Heart right ventricle (tissue), 16 donors: ENCODE measurements around the gene CASKIN1. TPM values are rescaled to one million over a fixed set of nuclear protein-coding genes. Genes with fewer than 3 reads are reported as not detected.

Experiments
- ATAC-seq, 8 donors: fragments of 200-7000 bp; cut with Tn5 transposase; one replicate each; pipeline ENCODE4 v1.9.1; 2020; ENCODE audit warnings: mild to moderate bottlenecking in 8 of 8, moderate library complexity in 8 of 8, moderate number of reproducible peaks in 1 of 8
- DNase-seq, 2 donors: peaks; one replicate each; pipeline ENCODE4 v3.0.0-alpha.2; 2020
- H3K27ac ChIP-seq, 10 donors: fragments of 200-600 bp; sonication (generic) in 2 of 10; one replicate each; pipeline versions ENCODE4 v1.5.0 to v1.8.0; 2020 to 2022; ENCODE audit warnings: mild to moderate bottlenecking in 3 of 10
- H3K27me3 ChIP-seq, 7 donors: fragments of 200-600 bp; one replicate each; pipeline ENCODE4 v1.8.0; 2021 to 2022; ENCODE audit warnings: mild to moderate bottlenecking in 2 of 7
- H3K36me3 ChIP-seq, 9 donors: fragments of 200-600 bp; sonication (generic) in 1 of 9; one replicate each; pipeline versions ENCODE4 v1.5.0 to v1.8.0; 2020 to 2022; ENCODE audit warnings: mild to moderate bottlenecking in 2 of 9
- H3K4me1 ChIP-seq, 9 donors: fragments of 200-600 bp; sonication (generic) in 1 of 9; one replicate each; pipeline versions ENCODE4 v1.5.0 to v1.8.0; 2020 to 2022; ENCODE audit warnings: mild to moderate bottlenecking in 4 of 9
- H3K4me3 ChIP-seq, 10 donors: fragments of 200-600 bp; sonication (generic) in 2 of 10; one replicate each; pipeline versions ENCODE4 v1.5.0 to v1.8.0; 2020 to 2022; ENCODE audit warnings: mild to moderate bottlenecking in 7 of 10, moderate library complexity in 2 of 10
- H3K9me3 ChIP-seq, 11 donors: fragments of 200-600 bp in 10 of 11; sonication (generic) in 2 of 11; one replicate each; pipeline versions ENCODE4 v1.5.0 to v1.8.0; 2013 to 2022; ENCODE audit warnings: mild to moderate bottlenecking in 2 of 11, control low read depth in 1 of 11, moderate library complexity in 1 of 11
- WGBS, 2 donors: extraction: QIAGEN DNeasy Blood & Tissue Kit; methylation state at CpG; one replicate each; pipeline ENCODE4 v1.1.7; 2013; ENCODE audit warnings: inconsistent platforms in 1 of 2; 5-methylcytosine and 5-hydroxymethylcytosine counted together
- intact Hi-C, 10 donors: fragments of 100-400 bp; cut with DNase I; formaldehyde crosslinking; loops; one replicate each; pipeline versions ENCODE4 v1.11.1 to v1.14.2; 2022
- polyA plus RNA-seq, 2 donors: library from polyadenylated mRNA; stranded (reverse); fragments of 200-250 nt; gene quantifications; one replicate each; pipeline ENCODE4 v1.2.3, GENCODE V29; 2013
- total RNA-seq, 10 donors: library from RNA; stranded (reverse); fragmentation: NEBNext Ultra II Directional in 3 of 10; extraction: Animal tissue kit (Norgen Biotek cat#: 25700) in 3 of 10; gene quantifications; one replicate each; pipeline versions ENCODE4 v1.2.1 to v1.2.4, GENCODE V29; 2021 to 2023
- TF ChIP-seq, protein P1 (sequence below), 9 donors: fragments of 200-600 bp; sonication (generic) in 2 of 9; IDR thresholded peaks; one replicate each; pipeline versions ENCODE4 v1.5.0 to v1.8.0; 2021 to 2022; ENCODE audit warnings: antibody characterized with exemption in 9 of 9, mild to moderate bottlenecking in 5 of 9, moderate library complexity in 1 of 9
- donor health status: Arrhythmogenic right ventricular cardiomyopathy.
- donor health status: ischemic (EF 13 %, LVEDD 7.1; RV severe dilation, severe dysfunction).
- donor health status: healthy with polysubstance abuse.
- donor health status: DM: no; HTN: yes; CAD: no.
- donor health status: DM: no; HTN: no; CAD: no.
- donor health status: ischemic (EF 25% LVEDD 6.9; RV normal size, moderate dysfunction).
- donor health status: ischemic (EF 25% LVEDD 5.7; RV mildly dilated, moderate dysfunction).
- donor health status: healthy.
- donor health status: DM: yes; HTN: yes; CAD: no.
- donor health status: Ischemic cardiomyopathy.
- donor health status: ischemic (EF 35%, LVEDD 5.7; RV mildly dilated, moderate dysfunction).
- donor health status: nonischemic (EF 11% LVEDD 7.7; RV severe dilation, severe dysfunction).
- donor health status: DM: yes; HTN: yes; CAD: no.
- donor health status: PGD.
- donor health status: ischemic (EF 29% LVEDD 5.4; RV normal size, mild dysfunction).
- donor health status: nonischemic (EF 23%, LVEDD 6.1; RV moderate dilation, normal function).

The CASKIN1 gene
- total and polyA plus RNA-seq, 12 donors, result 0.24 to 6.0 (median 1.1) TPM

DNA sequence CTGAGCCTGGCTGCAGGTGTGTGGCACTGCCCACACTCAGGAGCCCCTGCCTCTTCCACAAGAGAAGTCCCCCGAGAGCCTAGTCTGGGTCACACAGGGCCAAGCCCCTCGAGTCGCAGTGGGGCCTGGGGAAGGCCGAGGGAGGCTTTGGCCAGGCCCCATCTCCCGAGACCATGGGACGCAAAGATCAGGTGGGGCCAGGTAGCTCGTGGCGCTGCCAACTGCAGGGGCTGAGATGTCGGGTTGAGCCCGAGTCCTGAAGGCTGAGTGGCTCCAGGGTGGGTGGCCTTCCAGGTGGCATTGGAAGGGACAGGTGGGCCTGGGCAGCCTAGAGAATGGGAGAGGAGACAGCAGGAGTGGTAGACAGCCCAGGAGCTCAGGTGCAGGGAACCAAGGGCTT, 34.5 kb downstream of the CASKIN1 start:
- H3K27ac ChIP-seq, result peak overlapping the region in 5 of 10 donors; percentile 34 to 66 (median 51)
- no peak for DNase-seq
- TF ChIP-seq, protein P1, sequence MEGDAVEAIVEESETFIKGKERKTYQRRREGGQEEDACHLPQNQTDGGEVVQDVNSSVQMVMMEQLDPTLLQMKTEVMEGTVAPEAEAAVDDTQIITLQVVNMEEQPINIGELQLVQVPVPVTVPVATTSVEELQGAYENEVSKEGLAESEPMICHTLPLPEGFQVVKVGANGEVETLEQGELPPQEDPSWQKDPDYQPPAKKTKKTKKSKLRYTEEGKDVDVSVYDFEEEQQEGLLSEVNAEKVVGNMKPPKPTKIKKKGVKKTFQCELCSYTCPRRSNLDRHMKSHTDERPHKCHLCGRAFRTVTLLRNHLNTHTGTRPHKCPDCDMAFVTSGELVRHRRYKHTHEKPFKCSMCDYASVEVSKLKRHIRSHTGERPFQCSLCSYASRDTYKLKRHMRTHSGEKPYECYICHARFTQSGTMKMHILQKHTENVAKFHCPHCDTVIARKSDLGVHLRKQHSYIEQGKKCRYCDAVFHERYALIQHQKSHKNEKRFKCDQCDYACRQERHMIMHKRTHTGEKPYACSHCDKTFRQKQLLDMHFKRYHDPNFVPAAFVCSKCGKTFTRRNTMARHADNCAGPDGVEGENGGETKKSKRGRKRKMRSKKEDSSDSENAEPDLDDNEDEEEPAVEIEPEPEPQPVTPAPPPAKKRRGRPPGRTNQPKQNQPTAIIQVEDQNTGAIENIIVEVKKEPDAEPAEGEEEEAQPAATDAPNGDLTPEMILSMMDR (IDR thresholded peaks at IDR 0.05), result no peak
- 93 to 95% methylated on average over 10 of the region's 10 CpGs for WGBS, 2 donors
- ATAC-seq, result no peak
- H3K4me1 ChIP-seq, result peaks cover 8 to 49% (median 33%) of the 10 kb centered on the region in 9 donors
- H3K9me3 ChIP-seq, result no peaks in the 10 kb centered on the region
- no peaks in the 10 kb centered on the region for H3K27me3 ChIP-seq
- no peak overlapping the region for H3K4me3 ChIP-seq
- H3K36me3 ChIP-seq, result peaks cover 0 to 25% (median 4%) of the 10 kb centered on the region in 9 donors
- intact Hi-C loops, result no loop called here

DNA sequence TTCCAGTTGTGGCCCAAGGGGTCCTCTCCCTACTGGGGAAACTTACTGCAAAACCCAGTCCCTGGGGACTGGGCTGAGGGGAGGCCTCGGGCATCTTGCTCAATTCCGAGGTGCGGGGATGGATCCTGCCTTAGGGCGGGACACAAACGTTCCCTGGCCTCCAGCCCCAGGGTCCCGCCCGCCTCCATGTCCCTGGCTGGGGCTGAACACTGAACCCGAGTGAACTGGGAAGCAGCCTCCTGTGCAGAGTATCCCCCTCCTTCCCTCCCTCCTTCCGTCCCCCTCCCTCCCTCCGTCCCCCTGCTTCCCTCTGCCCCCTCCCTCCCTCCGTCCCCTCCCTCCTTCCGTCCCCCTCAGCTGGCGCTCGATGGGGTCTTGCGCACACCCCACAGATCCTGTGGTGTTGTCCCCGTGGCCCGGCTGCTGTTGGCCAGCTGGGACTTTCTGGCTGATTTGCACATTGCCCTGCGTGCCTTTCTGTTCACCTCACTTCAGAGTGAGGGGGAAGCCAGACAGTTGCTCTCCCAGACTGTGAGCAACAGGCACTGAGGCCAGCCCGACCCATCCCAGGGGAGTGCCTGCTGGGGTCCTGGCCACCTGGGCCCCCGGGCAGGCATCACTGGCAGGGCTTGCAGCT, 35.4 kb downstream of the CASKIN1 start:
- Histone ChIP-seq H3K27ac (peak overlapping the region in 8 of 10 donors; percentile 43 to 67 (median 58)), H3K9me3 (no peaks in the 10 kb centered on the region), H3K36me3 (peaks cover 0 to 16% (median 0%) of the 10 kb centered on the region in 9 donors), H3K4me1 (peaks cover 9 to 58% (median 41%) of the 10 kb centered on the region in 9 donors), H3K4me3 (no peak overlapping the region), H3K27me3 (no peaks in the 10 kb centered on the region)
- intact Hi-C loops, result no loop called here
- WGBS, 2 donors, result 61 to 70% methylated on average over 17 to 20 of the region's 20 CpGs
- DNase-seq, result peak; percentile 44 to 51
- peak in 7 of 8 donors; percentile 3 to 60 (median 30) for ATAC-seq
- TF ChIP-seq, protein P1 (IDR thresholded peaks at IDR 0.05), result no peak

DNA sequence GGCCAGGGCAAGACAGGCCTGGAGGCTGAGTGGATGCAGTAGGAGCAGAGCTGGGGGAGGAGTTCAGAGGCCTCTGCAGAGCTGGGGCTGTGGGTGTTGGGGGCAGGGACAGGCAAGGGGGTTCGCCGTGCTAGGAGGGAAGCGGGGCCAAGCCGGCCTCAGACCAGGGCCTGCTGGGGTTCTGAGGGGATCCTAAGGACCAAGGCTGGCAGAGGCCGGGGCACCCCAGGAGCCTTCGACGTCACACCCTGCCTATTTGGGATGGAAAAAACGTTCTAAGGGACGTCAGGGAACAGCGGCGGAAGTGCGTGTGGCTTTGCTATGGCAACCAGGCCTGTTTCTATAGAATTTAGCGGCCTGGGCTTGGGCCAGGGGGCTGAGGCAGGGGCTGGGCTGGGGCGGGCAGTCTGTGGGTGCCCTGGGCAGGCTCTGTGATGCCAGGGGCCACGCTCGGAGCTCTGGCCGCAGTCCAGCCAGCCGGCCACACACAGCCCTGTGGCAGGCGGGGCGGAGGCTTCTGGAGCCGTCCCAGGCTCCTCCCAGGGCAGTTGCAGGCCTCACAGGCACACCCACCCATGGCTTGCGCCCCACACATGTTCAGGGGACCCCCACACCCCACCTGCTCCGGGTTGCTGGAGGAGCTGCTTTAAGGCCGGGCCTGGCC, 37.1 kb downstream of the CASKIN1 start:
- WGBS, 2 donors, result 70 to 74% methylated on average over 24 of the region's 24 CpGs
- intact Hi-C loops, result loop anchor here in 3 of 10 donors (5.0 to 10.0 kb wide), 3 partner anchors 48 to 345 kb away; partner anchors contain the start of genes ECI1 (in 1 of the 3) and MLST8 (in 1 of the 3)
- H3K9me3 ChIP-seq, result no peaks in the 10 kb centered on the region
- ATAC-seq (no peak), DNase-seq (peak; percentile 52 to 65)
- peaks cover 0 to 11% (median 0%) of the 10 kb centered on the region in 9 donors for H3K36me3 ChIP-seq
- H3K27ac ChIP-seq, result peak overlapping the region in 7 of 10 donors; percentile 25 to 67 (median 45)
- peak overlapping the region in 7 of 10 donors; percentile 0 to 38 (median 17) for H3K4me3 ChIP-seq
- H3K4me1 ChIP-seq, result peaks cover 12 to 62% (median 46%) of the 10 kb centered on the region in 9 donors
- no peaks in the 10 kb centered on the region for H3K27me3 ChIP-seq
- TF ChIP-seq, protein P1 (IDR thresholded peaks at IDR 0.05), result no peak

DNA sequence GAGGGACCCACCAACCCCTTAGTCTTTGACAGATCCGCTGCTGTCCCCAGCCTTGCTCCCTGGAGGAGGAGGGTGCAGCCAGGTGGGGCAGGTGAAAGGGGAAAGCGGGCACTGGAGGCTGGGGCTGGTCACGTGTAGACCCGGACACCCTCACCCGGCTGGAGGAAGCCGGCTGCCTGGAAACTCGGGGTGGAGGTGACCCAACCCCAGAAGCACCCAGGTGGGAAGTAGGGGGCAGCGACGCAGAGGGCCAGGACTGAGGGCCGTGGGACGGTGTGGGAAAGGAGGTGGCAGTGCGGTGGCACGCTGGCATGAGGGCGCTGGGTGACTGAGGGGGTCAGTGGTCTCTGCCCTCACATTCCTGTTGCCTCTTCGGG, 38.2 kb downstream of the CASKIN1 start:
- intact Hi-C loops, result loop anchor here in 3 of 10 donors (5.0 to 10.0 kb wide), 3 partner anchors 49 to 347 kb away; partner anchors contain the start of genes ECI1 (in 1 of the 3) and MLST8 (in 1 of the 3)
- Histone ChIP-seq H3K36me3 (peaks cover 0 to 11% (median 0%) of the 10 kb centered on the region in 9 donors), H3K27ac (peak overlapping the region in 2 of 10 donors; percentile 25 to 51), H3K4me3 (no peak overlapping the region), H3K9me3 (no peaks in the 10 kb centered on the region), H3K4me1 (peaks cover 22 to 73% (median 56%) of the 10 kb centered on the region in 9 donors), H3K27me3 (no peaks in the 10 kb centered on the region)
- 86 to 90% methylated on average over 15 of the region's 15 CpGs for WGBS, 2 donors
- no peak for ATAC-seq
- TF ChIP-seq, protein P1 (IDR thresholded peaks at IDR 0.05), result no peak
- DNase-seq, result no peak
